Retinal pigment epithelial cell (primary cell): ENCODE measurements around the gene E2F1.

Experiments
- DNase-seq: peaks from one replicate; pipeline ENCODE4 v3.0.0-alpha.2; 2010; ENCODE audit warnings: low read depth
- H3K4me3 ChIP-seq: 2 replicates; pipeline ENCODE4 v1.5.1; 2011; ENCODE audit warnings: mild to moderate bottlenecking, low read length, control low read depth, moderate library complexity
- TF ChIP-seq, protein P1 (sequence below): conservative IDR thresholded peaks from 2 replicates; pipeline ENCODE4 v1.5.1; 2011; ENCODE audit warnings: low read depth, low read length, control low read depth, inconsistent platforms

Gene E2F1

GRCh38 chr20:33629979-33630378, 56.2 kb downstream of the E2F1 start:
- no peak for DNase-seq
- H3K4me3 ChIP-seq = no peak overlapping the region
- TF ChIP-seq, protein P1, sequence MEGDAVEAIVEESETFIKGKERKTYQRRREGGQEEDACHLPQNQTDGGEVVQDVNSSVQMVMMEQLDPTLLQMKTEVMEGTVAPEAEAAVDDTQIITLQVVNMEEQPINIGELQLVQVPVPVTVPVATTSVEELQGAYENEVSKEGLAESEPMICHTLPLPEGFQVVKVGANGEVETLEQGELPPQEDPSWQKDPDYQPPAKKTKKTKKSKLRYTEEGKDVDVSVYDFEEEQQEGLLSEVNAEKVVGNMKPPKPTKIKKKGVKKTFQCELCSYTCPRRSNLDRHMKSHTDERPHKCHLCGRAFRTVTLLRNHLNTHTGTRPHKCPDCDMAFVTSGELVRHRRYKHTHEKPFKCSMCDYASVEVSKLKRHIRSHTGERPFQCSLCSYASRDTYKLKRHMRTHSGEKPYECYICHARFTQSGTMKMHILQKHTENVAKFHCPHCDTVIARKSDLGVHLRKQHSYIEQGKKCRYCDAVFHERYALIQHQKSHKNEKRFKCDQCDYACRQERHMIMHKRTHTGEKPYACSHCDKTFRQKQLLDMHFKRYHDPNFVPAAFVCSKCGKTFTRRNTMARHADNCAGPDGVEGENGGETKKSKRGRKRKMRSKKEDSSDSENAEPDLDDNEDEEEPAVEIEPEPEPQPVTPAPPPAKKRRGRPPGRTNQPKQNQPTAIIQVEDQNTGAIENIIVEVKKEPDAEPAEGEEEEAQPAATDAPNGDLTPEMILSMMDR = no peak

DNA sequence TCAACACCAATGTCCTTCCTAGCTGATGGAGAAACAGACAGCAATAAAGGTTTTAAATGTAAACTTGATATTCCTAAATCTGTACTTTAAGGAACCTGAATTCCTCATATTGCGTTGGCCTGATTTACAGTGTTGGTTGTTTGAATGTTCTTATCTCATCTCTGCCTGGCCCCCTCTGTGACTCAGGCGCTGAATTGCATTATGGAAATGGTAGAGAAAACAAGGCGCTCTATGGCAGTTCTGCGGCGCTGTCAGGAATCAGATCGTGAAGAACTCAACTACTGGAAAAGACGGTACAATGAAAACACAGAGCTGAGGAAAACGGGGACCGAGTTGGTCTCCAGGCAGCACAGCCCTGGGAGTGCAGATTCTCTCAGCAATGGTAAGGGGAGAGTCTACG, 56.7 kb downstream of the E2F1 start:
- TF ChIP-seq, protein P1 = no peak
- H3K4me3 ChIP-seq = no peak overlapping the region
- no peak for DNase-seq

- TF ChIP-seq, protein P1 = no peak
- DNase-seq = no peak
- H3K4me3 ChIP-seq = no peak overlapping the region
These were observed 58.5 kb downstream of the E2F1 start for GRCh38 chr20:33627577-33628216.

DNA sequence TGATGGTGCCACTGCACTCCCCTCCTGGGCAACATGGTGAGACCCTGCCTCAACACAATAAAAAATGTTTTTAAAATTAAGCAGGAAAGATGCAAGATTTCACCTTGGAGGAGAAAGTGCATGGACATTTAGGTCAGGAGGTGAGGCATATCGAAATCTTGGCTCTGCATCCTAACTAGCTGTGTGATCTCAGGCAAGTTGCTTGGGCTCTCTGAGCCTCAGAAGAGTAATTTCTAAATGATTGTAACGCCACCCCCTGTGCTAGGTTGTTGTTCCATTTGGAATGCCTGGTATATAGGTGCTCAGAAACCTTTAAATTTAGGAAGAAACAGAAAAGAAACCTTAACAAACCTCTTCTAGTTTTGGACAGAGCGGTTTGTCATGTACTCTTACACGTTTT, 60.0 kb downstream of the E2F1 start:
- no peak for DNase-seq
- TF ChIP-seq, protein P1 = no peak
- H3K4me3 ChIP-seq = no peak overlapping the region
